ENCODE results near the gene CYP24A1. TPM values are rescaled to one million over a fixed set of nuclear protein-coding genes. Genes with fewer than 3 reads are reported as not detected.
A peak's percentile ranks its signal among the peaks of the same experiment; 100 is the strongest.

Gene CYP24A1
- total RNA-seq, result 1 to 10 TPM in 1 of 4 donors, not detected in 3; 4.8 TPM

DNA sequence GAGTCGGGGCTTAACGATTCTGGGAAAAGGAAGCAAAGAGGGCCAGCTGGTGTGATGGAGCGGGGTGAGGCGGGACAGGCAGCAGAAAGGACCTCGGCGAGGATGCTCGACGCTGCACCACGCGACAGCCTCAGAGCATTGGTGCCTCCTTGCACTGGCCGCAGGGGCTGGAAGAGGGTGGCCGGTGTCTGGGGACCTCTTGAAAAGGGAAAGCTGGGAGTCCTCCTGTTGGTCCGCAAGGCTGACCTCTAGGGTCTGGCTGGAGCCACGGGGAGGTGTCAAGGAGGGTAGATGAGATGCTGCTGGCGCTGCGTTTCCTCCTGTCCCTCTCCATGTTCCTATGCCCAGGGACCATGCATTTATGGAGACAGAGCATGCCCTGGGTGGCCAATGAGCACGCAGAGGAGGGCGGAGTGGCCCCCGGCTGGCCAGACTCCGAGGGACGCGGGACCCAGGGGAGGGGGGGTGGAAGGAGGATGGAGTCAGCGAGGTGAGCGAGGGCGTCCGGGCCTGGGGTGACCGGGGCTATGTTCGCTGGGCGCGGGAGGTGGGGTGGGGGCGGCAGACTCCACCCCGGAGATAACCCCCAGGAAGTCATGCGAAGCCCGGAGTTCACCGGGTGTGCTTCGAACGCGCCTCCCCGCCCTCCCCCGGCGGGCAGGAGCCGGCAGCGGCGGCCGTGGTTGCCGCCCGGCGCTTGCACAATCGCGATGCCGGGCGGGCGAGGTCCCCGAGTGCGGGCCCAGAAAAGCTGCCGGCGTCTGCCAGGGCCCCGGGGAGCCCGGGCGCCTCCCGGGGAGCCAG is at the start of gene CYP24A1:
TSS of gene CYP24A1 (minus strand) at position 334 of the 804 bp plus-strand sequence. CDS start 407 bp downstream, outside the sequence.
- Histone ChIP-seq H3K4me3 (no peak within 1 kb of the TSS), H3K9me3 (no peaks in the 10 kb centered on the region), H3K4me1 (peaks cover 0 to 11% of the 10 kb centered on the region in 2 donors), H3K36me3 (no peaks in the 10 kb centered on the region), H3K27ac (no peak within 1 kb of the TSS), H3K27me3 (peaks cover 4 to 27% of the 10 kb centered on the region in 2 donors)
- DNase-seq, result no peak
- TF ChIP-seq, protein P1, sequence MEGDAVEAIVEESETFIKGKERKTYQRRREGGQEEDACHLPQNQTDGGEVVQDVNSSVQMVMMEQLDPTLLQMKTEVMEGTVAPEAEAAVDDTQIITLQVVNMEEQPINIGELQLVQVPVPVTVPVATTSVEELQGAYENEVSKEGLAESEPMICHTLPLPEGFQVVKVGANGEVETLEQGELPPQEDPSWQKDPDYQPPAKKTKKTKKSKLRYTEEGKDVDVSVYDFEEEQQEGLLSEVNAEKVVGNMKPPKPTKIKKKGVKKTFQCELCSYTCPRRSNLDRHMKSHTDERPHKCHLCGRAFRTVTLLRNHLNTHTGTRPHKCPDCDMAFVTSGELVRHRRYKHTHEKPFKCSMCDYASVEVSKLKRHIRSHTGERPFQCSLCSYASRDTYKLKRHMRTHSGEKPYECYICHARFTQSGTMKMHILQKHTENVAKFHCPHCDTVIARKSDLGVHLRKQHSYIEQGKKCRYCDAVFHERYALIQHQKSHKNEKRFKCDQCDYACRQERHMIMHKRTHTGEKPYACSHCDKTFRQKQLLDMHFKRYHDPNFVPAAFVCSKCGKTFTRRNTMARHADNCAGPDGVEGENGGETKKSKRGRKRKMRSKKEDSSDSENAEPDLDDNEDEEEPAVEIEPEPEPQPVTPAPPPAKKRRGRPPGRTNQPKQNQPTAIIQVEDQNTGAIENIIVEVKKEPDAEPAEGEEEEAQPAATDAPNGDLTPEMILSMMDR (IDR thresholded peaks at IDR 0.05), result no peak
- peak in 1 of 2 donors; percentile 41 for TF ChIP-seq POLR2A (IDR thresholded peaks at IDR 0.05)
- intact Hi-C loops (cut with DNase I; ENCODE audit: low total_unique reads), result no loop called here

DNA sequence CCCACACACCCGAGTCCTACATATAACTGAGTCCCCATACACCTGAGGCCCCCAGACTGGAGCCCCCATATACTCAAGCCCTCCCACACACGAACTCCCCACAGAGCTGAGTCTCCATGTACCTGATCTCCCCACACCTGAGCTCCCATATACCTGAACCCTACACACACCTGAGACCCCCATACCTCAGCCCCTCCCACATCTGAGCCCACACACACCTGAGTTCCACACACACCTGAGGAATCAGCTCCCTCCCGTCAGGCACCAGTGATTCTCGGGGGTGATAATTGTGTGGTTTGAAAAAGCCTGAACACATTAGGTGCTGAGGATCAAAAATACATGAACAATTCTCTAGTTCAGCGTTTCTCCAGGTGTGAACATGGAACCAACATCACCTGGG is 49.5 kb upstream of the CYP24A1 start:
- Histone ChIP-seq H3K4me1 (no peaks in the 10 kb centered on the region), H3K9me3 (no peaks in the 10 kb centered on the region), H3K27me3 (no peaks in the 10 kb centered on the region), H3K36me3 (no peaks in the 10 kb centered on the region), H3K27ac (no peak overlapping the region), H3K4me3 (no peak overlapping the region)
- TF ChIP-seq, protein P1 (IDR thresholded peaks at IDR 0.05), result no peak
- TF ChIP-seq POLR2A (IDR thresholded peaks at IDR 0.05), result no peak
- intact Hi-C loops (cut with DNase I; ENCODE audit: low total_unique reads), result no loop called here
- DNase-seq, result no peak

DNA sequence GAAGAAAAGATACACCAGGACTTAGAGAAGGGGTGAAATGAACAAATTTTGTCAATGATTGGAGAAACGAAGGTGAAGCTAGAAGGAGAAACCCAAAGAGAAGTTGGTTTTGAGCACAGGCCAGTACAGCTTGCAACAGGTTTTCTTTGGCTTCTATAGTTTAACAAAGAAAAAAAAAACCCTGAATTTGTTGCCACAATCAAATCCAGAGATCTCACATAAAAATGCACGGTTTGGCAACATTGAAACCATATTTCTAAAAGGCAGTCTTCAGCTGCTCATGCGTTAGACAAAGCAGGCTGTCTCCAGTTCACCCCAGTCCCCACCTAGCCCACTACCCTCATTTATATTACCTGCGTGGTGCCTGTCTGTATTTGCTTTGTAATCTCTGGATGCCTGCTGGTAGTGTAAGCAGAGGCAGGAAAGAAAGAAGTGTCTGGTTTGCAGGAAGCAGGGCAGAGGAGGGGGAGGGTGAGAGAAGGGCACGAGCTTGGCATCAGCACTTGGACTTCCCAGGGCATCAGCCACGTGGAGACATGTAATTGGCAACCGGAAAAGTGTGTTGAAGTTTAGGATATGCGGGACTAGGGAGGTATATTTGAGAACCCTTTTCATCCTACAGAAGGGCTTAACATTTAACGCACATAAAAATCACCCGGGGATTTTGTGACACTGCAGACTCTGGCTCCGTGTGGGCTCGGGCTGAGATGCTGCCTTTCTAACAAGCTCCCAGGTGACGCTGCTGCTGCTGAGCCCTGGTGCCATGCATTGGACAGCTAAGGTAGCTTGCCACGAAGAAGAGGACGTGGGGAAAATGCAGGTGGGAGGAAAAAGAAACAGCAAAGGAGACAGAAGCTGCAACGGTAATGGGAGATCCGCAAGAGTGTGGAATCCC is 48.5 kb upstream of the CYP24A1 start:
- Histone ChIP-seq H3K27me3 (no peaks in the 10 kb centered on the region), H3K36me3 (no peaks in the 10 kb centered on the region), H3K4me3 (no peak overlapping the region), H3K4me1 (no peaks in the 10 kb centered on the region), H3K27ac (no peak overlapping the region), H3K9me3 (no peaks in the 10 kb centered on the region)
- no peak for DNase-seq
- intact Hi-C loops (cut with DNase I; ENCODE audit: low total_unique reads), result no loop called here
- TF ChIP-seq POLR2A (IDR thresholded peaks at IDR 0.05), result no peak
- TF ChIP-seq, protein P1 (IDR thresholded peaks at IDR 0.05), result no peak

DNA sequence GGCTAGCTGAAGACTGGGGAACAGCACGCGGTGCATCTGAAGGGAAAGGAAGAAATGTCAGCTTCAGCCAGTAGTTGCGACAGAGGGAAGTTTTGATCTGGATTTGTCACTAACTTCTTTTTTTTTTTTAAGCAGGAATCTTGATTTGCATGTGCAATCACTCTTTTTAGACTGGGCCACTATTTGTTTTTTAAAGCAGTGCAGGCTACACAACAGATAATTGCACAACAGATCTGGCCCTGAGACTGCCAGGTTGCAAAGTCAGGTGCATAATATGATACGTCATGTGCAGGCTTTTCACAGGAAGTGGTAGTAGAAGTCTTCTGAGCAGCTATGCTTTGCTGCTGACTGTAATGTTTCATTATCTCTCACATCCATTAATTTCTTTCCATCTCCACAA is 47.6 kb upstream of the CYP24A1 start:
- intact Hi-C loops (cut with DNase I; ENCODE audit: low total_unique reads), result no loop called here
- no peaks in the 10 kb centered on the region for H3K27me3 ChIP-seq
- H3K4me1 ChIP-seq, result no peaks in the 10 kb centered on the region
- TF ChIP-seq, protein P1 (IDR thresholded peaks at IDR 0.05), result no peak
- TF ChIP-seq POLR2A (IDR thresholded peaks at IDR 0.05), result no peak
- no peaks in the 10 kb centered on the region for H3K36me3 ChIP-seq
- no peak for DNase-seq
- H3K27ac ChIP-seq, result no peak overlapping the region
- H3K9me3 ChIP-seq, result no peaks in the 10 kb centered on the region
- H3K4me3 ChIP-seq, result no peak overlapping the region

DNA sequence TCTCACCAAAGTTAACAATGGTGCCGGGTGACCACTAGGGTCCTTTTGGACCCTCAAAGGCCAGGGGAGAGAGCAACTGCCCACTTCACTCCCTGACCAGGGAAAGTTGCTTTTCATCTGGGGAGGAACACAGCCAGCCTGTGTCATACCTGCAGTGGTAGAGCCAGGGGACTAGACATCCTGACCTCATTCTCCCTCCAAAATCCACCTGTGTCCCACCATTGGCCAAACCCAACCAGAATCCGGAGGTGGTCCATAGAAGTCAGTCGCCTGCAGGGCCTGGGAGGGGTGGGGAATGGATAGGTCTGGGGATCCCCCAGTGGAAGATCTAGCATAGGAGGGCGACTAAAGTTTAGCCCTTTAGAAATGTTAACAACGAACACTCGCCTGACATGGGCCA is 46.9 kb upstream of the CYP24A1 start:
- Histone ChIP-seq H3K27me3 (no peaks in the 10 kb centered on the region), H3K9me3 (no peaks in the 10 kb centered on the region), H3K4me3 (no peak overlapping the region), H3K27ac (no peak overlapping the region), H3K36me3 (no peaks in the 10 kb centered on the region), H3K4me1 (no peaks in the 10 kb centered on the region)
- intact Hi-C loops (cut with DNase I; ENCODE audit: low total_unique reads), result no loop called here
- no peak for TF ChIP-seq POLR2A (IDR thresholded peaks at IDR 0.05)
- TF ChIP-seq, protein P1 (IDR thresholded peaks at IDR 0.05), result no peak
- no peak for DNase-seq
